ENCODE measurements around the gene CMYA5.
"Not testable (repeated sequence)": the region's sequence is repeated elsewhere in the genome, so short reads cannot be mapped to it uniquely, and the experiment has no call there.

Gene CMYA5

DNA sequence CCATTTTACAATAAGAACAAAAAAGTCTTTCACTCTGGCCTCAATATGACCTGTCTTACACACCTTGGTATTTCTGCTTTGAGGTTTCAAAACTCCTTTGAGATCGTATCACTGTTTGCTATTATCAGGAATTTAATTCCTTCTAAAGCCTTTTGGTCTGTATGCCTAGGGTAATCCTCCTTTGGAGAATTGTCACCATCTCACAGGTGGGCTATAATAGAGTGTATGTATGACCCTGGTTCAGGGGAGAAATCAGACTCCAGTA lies 13.7 kb downstream of the CMYA5 start:
- no peak for DNase-seq

DNA sequence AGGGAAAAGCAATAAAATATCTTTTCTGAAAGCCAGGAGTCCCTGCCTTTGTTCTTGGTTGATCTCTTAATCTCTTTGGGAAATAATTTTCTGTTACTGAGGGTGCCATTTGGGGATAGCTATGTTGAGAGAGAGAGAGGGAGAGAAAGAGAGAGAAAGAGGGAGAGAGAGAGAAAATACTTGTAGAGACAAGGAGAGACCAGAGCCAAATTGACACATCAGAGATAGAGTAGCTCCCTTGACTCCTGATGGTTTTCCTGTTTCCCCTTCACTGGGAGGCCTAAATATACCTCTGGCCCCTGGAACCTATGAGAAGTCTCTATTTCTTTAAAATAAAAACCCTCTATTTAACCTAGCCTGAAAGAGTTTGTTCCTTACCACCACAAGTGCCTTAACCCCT lies 14.9 kb downstream of the CMYA5 start:
- DNase-seq = no peak

DNA sequence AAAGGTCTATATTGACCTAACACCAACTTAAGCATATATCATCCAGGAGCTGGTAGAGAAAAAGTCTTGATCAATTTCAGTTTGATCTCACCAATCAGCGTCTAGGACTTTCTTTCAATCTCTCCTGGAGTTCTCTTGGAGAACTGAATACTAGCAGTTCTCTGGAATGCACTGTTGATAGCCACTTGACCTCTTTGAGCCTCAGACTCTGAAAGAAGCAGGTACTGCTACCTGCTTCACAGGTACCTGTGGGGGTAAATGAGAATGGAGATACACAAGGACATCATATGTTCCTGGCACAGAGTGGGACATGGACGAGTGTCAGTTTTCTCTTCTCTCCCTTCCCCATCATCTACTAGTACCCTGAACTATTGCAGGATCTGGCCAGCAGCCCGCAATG lies 16.0 kb downstream of the CMYA5 start:
- no peak for DNase-seq

- not testable (repeated sequence) for DNase-seq
Observed at GRCh38 chr5:79706317-79706716, 16.7 kb downstream of the CMYA5 start.

- DNase-seq = no peak
Observed at GRCh38 chr5:79707535-79707934, 17.9 kb downstream of the CMYA5 start.

DNA sequence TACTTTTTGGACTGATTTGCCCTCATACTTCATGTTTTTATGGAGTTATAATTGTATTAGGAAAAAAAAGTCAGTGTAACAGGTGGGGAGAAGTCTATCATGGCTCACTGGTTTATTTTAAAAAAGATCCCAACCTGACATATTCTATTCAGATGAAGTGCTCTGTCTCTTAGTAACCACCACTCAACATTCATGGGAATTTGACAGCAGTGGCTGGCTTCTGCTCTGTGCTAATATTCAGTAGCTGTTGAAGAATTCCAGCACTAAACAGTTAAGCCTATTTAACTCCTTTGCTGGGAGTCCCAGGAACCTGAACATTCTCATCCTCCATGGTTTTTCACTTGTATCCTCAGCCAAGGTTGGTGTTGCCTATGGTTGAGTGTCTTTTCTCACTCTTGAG lies 23.1 kb downstream of the CMYA5 start:
- no peak for DNase-seq

DNA sequence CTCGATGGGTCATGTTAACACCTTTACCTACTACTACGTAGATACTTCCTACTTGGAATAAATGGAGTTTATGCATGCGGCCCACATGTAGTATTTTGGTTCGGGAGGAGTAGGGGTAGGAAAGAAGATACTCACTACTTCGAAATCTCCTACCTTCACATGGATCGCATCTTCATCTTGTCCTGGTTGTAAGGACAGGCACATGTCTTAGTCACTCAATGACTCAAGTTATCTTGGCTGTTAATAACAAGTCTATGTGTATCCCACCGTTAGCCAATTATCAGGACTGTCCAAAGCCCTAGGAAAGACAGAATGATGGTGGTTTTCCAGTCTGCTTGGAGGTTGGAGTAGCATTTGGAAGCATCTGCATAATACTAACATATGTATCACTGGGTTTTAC lies 24.1 kb downstream of the CMYA5 start:
- DNase-seq = no peak

- DNase-seq = no peak
Observed at GRCh38 chr5:79716839-79717238, 27.2 kb downstream of the CMYA5 start.

DNA sequence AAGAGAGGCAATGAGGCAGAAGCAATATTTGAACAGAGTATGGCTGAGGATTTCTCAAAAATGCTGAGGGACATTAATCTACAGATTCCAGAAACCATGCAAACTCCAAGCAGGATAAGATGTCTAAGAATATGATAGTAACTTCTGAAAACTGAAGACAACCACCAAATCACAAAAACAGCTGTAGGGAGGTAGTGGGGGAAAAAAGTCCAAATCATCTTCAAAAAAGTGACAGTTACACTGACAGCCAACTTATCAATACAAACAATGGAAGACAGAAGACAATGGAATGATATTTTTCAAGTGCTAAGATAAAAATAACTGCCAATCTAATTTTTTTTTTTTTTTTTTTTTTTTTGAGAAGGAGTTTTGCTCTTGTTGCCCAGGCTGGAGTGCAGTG lies 30.5 kb downstream of the CMYA5 start:
- no peak for DNase-seq

DNA sequence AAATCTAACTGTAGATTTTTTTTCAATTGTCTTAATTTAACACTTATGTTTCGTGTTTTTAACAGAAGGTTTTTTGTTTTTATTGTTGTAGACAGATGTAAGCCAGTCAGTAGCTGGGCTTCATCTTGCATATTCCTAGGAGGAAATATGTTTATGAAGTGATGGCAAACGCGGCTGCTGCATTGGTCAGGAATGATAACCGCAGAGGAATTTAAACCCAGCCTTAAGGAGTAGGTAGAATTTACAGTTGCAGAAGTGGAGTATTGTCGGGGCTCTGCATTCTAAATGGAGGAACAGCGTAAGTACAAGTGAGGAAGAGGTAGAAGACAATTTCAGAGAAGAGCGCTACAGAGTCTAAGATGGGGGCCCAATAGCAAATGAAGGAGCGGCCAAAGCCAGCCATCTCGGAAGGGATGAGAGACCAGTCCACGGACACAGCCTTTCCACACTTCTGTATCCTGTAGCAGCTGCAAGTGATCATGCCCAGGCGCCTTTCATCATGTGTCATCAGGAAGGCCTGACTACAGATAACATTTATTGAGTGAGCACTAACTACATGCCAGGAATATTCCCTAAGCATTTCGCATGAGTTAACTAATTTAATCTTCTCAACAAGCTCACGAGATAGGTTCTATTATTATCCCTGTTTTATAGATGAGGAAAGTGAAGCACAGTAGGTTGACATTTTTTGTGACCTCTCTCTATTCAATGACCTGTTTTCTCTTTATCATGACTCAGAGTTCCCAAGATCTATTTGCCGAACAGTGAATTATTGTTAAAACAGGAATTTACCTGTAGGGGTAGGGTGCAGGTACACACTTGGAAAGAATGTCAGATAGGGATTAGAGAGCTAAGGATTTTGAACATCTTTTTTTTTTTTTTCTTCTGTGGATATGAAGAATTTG lies 38.1 kb downstream of the CMYA5 start:
- DNase-seq = no peak

- DNase-seq = no peak
Observed at GRCh38 chr5:79728396-79728795, 38.8 kb downstream of the CMYA5 start.

DNA sequence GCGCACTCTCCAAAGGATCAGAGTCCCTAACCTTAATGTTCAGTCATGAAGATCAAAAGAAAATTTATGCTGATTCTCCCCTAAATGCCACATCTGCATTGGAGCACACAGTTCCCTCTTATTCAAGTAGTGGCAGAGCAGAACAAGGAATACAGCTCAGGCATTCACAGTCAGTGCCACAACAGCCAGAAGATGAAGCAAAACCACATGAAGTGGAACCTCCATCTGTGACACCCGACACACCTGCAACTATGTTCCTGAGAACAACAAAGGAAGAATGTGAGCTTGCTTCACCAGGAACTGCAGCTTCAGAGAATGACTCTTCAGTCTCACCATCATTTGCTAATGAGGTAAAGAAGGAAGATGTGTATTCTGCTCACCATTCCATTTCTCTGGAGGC lies 40.0 kb downstream of the CMYA5 start:
- no peak for DNase-seq

GRCh38 chr5:79730564-79730963 lies 40.9 kb downstream of the CMYA5 start:
- no peak for DNase-seq

DNA sequence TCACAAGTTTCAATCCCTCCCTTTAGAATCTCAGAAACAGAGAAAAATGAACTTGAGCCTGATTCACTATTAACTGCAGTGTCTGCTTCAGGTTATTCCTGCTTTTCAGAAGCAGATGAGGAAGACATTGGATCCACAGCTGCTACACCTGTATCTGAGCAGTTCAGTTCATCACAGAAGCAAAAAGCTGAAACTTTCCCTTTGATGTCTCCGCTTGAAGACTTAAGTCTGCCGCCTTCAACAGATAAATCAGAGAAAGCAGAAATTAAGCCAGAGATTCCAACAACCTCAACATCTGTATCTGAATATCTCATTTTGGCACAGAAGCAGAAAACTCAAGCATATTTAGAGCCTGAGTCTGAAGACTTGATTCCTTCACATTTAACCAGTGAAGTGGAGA lies 42.1 kb downstream of the CMYA5 start:
- DNase-seq = no peak

GRCh38 chr5:79736528-79737514 lies 47.2 kb downstream of the CMYA5 start:
- DNase-seq = no peak

DNA sequence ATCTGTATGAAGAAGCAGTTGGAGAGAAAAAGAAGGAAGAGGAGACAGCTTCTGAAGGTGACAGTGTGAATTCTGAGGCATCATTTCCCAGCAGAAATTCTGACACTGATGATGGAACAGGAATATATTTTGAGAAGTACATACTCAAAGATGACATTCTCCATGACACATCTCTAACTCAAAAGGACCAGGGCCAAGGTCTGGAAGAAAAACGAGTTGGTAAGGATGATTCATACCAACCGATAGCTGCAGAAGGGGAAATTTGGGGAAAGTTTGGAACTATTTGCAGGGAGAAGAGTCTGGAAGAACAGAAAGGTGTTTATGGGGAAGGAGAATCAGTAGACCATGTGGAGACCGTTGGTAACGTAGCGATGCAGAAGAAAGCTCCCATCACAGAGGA lies 48.7 kb downstream of the CMYA5 start:
- DNase-seq = no peak

- DNase-seq = no peak
Observed at GRCh38 chr5:79742549-79743136, 53.0 kb downstream of the CMYA5 start.

DNA sequence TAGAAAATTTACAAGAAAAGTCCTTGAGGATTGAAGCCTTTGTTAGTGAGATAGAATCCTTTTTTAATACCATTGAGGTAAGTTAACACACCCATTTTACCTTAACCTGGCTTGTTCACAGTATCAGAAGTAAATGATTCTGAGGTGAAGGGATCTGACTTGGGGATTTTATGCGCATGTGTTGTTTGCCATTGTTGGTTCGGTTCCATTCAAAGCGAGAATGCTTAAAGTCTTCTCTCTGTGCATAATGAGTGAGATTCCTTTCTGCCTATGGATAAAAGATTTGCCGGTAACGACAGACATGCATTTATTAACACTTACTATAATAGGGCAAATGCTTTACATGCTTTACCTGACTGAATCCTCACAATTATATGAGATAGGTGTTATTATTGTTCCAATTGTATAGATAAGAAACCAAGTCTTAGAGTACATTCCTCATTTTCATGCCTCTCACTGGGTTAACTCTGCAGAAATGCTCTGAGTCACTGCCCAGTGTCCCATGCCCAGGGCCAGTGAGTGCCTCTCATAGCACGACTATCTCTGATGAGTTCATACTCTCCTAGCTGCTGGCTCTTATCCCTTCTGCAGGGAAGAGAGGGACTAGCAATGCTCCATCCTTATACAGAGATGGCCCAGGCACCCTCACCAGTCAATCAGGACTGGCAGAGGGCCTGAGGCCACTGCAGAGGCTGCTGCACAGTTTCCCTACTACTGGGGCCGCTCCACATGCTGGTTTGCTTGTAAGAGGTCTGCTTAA lies 54.4 kb downstream of the CMYA5 start:
- DNase-seq = no peak

- DNase-seq = no peak
Observed at GRCh38 chr5:79745255-79745654, 55.6 kb downstream of the CMYA5 start.

- no peak for DNase-seq
Observed at GRCh38 chr5:79746642-79747569, 57.3 kb downstream of the CMYA5 start.

DNA sequence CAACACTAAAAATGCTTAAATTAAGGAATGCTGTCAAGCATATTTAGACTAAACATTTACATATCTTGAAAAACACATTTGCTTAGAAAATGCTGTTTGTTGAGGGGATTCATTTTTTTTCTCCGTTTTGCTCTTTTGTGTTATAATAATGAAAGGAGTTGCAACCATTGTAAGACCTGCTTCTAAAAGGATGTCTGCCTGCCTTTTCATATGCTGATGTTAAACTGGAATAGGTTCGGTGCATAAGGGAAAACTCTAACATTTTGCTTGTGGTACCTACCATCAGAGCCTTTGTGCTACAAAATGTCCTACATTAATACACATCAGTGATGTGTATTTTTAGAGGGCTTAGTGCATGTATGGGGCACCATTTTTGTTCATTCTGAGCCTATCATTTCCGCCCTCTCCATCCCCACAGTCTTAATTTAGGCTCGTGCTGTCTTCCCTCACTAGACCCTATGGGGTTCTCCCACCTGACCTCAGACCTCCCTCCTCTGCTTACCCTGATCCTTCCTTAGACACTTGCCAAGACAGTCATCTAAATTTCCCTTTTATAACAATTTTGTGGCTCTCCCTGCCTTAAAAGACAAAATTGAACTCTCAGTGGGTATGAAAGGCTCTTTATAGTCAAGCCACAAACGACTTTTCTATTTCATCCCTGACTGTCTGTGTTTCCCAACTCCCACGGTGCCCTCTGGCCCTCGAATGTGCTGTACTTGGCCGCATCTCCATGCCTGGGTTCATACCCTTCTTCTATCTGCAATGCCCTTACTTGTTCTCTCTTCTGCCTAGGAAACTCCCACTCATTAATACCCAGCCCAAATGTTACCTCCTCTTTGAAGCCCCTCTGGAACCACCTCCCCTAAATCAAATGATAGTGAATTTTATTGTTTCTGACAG lies 61.2 kb downstream of the CMYA5 start:
- DNase-seq = no peak

Data from cortex of kidney (tissue), 1 donor.